Endodermal cell (in vitro differentiated cells): Measurements from ENCODE around the gene VDR. TPM values are rescaled to one million over a fixed set of nuclear protein-coding genes. Genes with fewer than 3 reads are reported as not detected.

Experiments
- DNase-seq: peaks from one replicate; pipeline ENCODE4 v3.0.0-alpha.2; 2017
- H3K27ac ChIP-seq: 2 replicates; pipeline ENCODE4 v1.5.1; 2013; ENCODE audit warnings: mild to moderate bottlenecking, low read depth, low read length, moderate library complexity
- H3K27me3 ChIP-seq: 2 replicates; pipeline ENCODE4 v1.6.1; 2013; ENCODE audit warnings: mild to moderate bottlenecking, low read length, moderate library complexity; ENCODE audit not compliant: insufficient read depth, control insufficient read depth, poor library complexity, severe bottlenecking
- H3K36me3 ChIP-seq: 2 replicates; pipeline ENCODE4 v1.7.0; 2013; ENCODE audit warnings: mild to moderate bottlenecking, low read length, moderate library complexity; ENCODE audit not compliant: control insufficient read depth, insufficient read depth
- H3K4me1 ChIP-seq: one replicate; pipeline ENCODE4 v1.7.0; 2013; ENCODE audit warnings: low read length; ENCODE audit not compliant: control insufficient read depth, insufficient read depth
- H3K4me3 ChIP-seq: 2 replicates; pipeline ENCODE4 v1.5.1; 2013; ENCODE audit warnings: mild to moderate bottlenecking, low read length, moderate library complexity
- H3K9ac ChIP-seq: 2 replicates; pipeline ENCODE4 v1.6.1; 2013; ENCODE audit warnings: mild to moderate bottlenecking, low read length, moderate library complexity; ENCODE audit not compliant: poor library complexity, severe bottlenecking; ENCODE audit errors: extremely low read depth
- H3K9me3 ChIP-seq: 2 replicates; pipeline ENCODE4 v1.6.1; 2013; ENCODE audit warnings: mild to moderate bottlenecking, low read length, moderate library complexity; ENCODE audit not compliant: control insufficient read depth
- H3K27ac Mint-ChIP-seq: 2 replicates; pipeline ENCODE4 v1.8.0; 2020; ENCODE audit warnings: mixed read lengths
- H3K27me3 Mint-ChIP-seq: 2 replicates; pipeline ENCODE4 v1.8.0; 2021; ENCODE audit warnings: mild to moderate bottlenecking, mixed read lengths; ENCODE audit not compliant: insufficient read depth
- H3K36me3 Mint-ChIP-seq: 2 replicates; pipeline ENCODE4 v1.8.0; 2020; ENCODE audit warnings: low read depth, mixed read lengths
- H3K4me1 Mint-ChIP-seq: 2 replicates; pipeline ENCODE4 v1.8.0; 2020; ENCODE audit warnings: mixed read lengths
- H3K4me3 Mint-ChIP-seq: 2 replicates; pipeline ENCODE4 v1.8.0; 2020; ENCODE audit warnings: mild to moderate bottlenecking, moderate library complexity, mixed read lengths
- H3K9me3 Mint-ChIP-seq: 2 replicates; pipeline ENCODE4 v1.8.0; 2020; ENCODE audit warnings: mild to moderate bottlenecking, mixed read lengths
- CTCF ChIP-seq: fragments of 200-600 bp; sonication (generic); conservative IDR thresholded peaks from 2 replicates; pipeline ENCODE4 v1.5.0; 2021; ENCODE audit warnings: antibody characterized with exemption, mild to moderate bottlenecking
- WGBS, 2 experiments: methylation state at CpG; one replicate each; pipeline versions ENCODE4 v1.1.5 to v1.1.7; 2013; ENCODE audit warnings: missing lambda C conversion rate in 2 of 2, mixed read lengths in 1 of 2; ENCODE audit not compliant: insufficient coverage in 1 of 2, insufficient read length in 1 of 2; 5-methylcytosine and 5-hydroxymethylcytosine counted together
- total RNA-seq, 2 donors: library from RNA; stranded (reverse); fragmentation: NEBNext Ultra II Directional in 1 of 2; extraction: Animal tissue kit (Norgen Biotek cat#: 25700) in 1 of 2; gene quantifications; 2 replicates in 1 of 2; 3 replicates in 1 of 2; pipeline ENCODE4 v1.2.1, GENCODE V29; 2021

The VDR gene
- total RNA-seq, 2 donors from 2014 or later: 0.04 TPM; not detected in 1

- no peak for TF ChIP-seq CTCF
- WGBS, 2 experiments: 96 to 100% methylated on average over 2 to 7 of the region's 7 CpGs
- DNase-seq: no peak
- no peak overlapping the region for H3K4me3 ChIP-seq
- H3K9me3 Mint-ChIP-seq: peaks cover 6% of the 10 kb centered on the region
- H3K27ac Mint-ChIP-seq: no peak overlapping the region
- no peak overlapping the region for H3K4me3 Mint-ChIP-seq
- no peaks in the 10 kb centered on the region for H3K9me3 ChIP-seq
- H3K4me1 ChIP-seq: no peaks in the 10 kb centered on the region
- H3K27me3 ChIP-seq: peaks cover 15% of the 10 kb centered on the region
- no peaks in the 10 kb centered on the region for H3K36me3 ChIP-seq
- H3K4me1 Mint-ChIP-seq: no peaks in the 10 kb centered on the region
- no peak overlapping the region for H3K9ac ChIP-seq
- H3K27ac ChIP-seq: no peak overlapping the region
- no peaks in the 10 kb centered on the region for H3K36me3 Mint-ChIP-seq
- peaks cover 25% of the 10 kb centered on the region for H3K27me3 Mint-ChIP-seq
These were observed 26.4 kb downstream of the VDR start for GRCh38 chr12:47878293-47878917.

- 95% methylated on average over 4 of the region's 4 CpGs; no CpG with 5 or more reads in 1 of the 2 experiments for WGBS, 2 experiments
- no peaks in the 10 kb centered on the region for H3K36me3 Mint-ChIP-seq
- H3K4me1 Mint-ChIP-seq: no peaks in the 10 kb centered on the region
- H3K27ac Mint-ChIP-seq: no peak overlapping the region
- H3K9ac ChIP-seq: no peak overlapping the region
- H3K9me3 Mint-ChIP-seq: peaks cover 6% of the 10 kb centered on the region
- H3K27me3 Mint-ChIP-seq: peaks cover 27% of the 10 kb centered on the region
- H3K27ac ChIP-seq: no peak overlapping the region
- no peak overlapping the region for H3K4me3 Mint-ChIP-seq
- H3K27me3 ChIP-seq: peaks cover 15% of the 10 kb centered on the region
- no peaks in the 10 kb centered on the region for H3K4me1 ChIP-seq
- DNase-seq: no peak
- TF ChIP-seq CTCF: no peak
- H3K36me3 ChIP-seq: no peaks in the 10 kb centered on the region
- no peaks in the 10 kb centered on the region for H3K9me3 ChIP-seq
- no peak overlapping the region for H3K4me3 ChIP-seq
These were observed 27.7 kb downstream of the VDR start for GRCh38 chr12:47877081-47877480.

GRCh38 chr12:47876440-47876960 is 28.3 kb downstream of the VDR start:
- H3K4me1 Mint-ChIP-seq: no peaks in the 10 kb centered on the region
- Histone ChIP-seq H3K36me3 (no peaks in the 10 kb centered on the region), H3K4me3 (no peak overlapping the region), H3K27ac (no peak overlapping the region), H3K9me3 (no peaks in the 10 kb centered on the region), H3K27me3 (peaks cover 15% of the 10 kb centered on the region), H3K9ac (no peak overlapping the region), H3K4me1 (no peaks in the 10 kb centered on the region)
- peaks cover 27% of the 10 kb centered on the region for H3K27me3 Mint-ChIP-seq
- DNase-seq: no peak
- H3K27ac Mint-ChIP-seq: no peak overlapping the region
- no peak overlapping the region for H3K4me3 Mint-ChIP-seq
- peaks cover 6% of the 10 kb centered on the region for H3K9me3 Mint-ChIP-seq
- no peaks in the 10 kb centered on the region for H3K36me3 Mint-ChIP-seq
- TF ChIP-seq CTCF: no peak
